Measurements from ENCODE around the gene CCDC38.

The CCDC38 gene

GRCh38 chr12:95962222-95962621, 19.8 kb upstream of the CCDC38 start:
- H3K4me3 ChIP-seq (ENCODE audit: low read depth, low read length): no peak overlapping the region
- DNase-seq (ENCODE audit: low read depth): no peak
- TF ChIP-seq CTCF (IDR thresholded peaks at IDR 0.05; ENCODE audit: low read depth, low read length, missing control alignments): no peak

- no peak overlapping the region for H3K4me3 ChIP-seq (ENCODE audit: low read depth, low read length)
- no peak for TF ChIP-seq CTCF (IDR thresholded peaks at IDR 0.05; ENCODE audit: low read depth, low read length, missing control alignments)
- no peak for DNase-seq (ENCODE audit: low read depth)
Measured at GRCh38 chr12:95960241-95960640, 17.8 kb upstream of the CCDC38 start.

GRCh38 chr12:95959107-95959506, 16.7 kb upstream of the CCDC38 start:
- no peak for DNase-seq (ENCODE audit: low read depth)

GRCh38 chr12:95956557-95957145, 14.2 kb upstream of the CCDC38 start:
- no peak for TF ChIP-seq CTCF (IDR thresholded peaks at IDR 0.05; ENCODE audit: low read depth, low read length, missing control alignments)
- DNase-seq (ENCODE audit: low read depth): no peak

More at GRCh38 chr12:95959107-95959506, 16.7 kb upstream of the CCDC38 start:
- H3K4me3 ChIP-seq (ENCODE audit: low read depth, low read length): no peak overlapping the region
- no peak for TF ChIP-seq CTCF (IDR thresholded peaks at IDR 0.05; ENCODE audit: low read depth, low read length, missing control alignments)

GRCh38 chr12:95955549-95956159, 13.2 kb upstream of the CCDC38 start:
- no peak for DNase-seq (ENCODE audit: low read depth)
- no peak overlapping the region for H3K4me3 ChIP-seq (ENCODE audit: low read depth, low read length)
- no peak for TF ChIP-seq CTCF (IDR thresholded peaks at IDR 0.05; ENCODE audit: low read depth, low read length, missing control alignments)

More at GRCh38 chr12:95956557-95957145, 14.2 kb upstream of the CCDC38 start:
- no peak overlapping the region for H3K4me3 ChIP-seq (ENCODE audit: low read depth, low read length)

- TF ChIP-seq CTCF (IDR thresholded peaks at IDR 0.05; ENCODE audit: low read depth, low read length, missing control alignments): no peak
- no peak for DNase-seq (ENCODE audit: low read depth)
- no peak overlapping the region for H3K4me3 ChIP-seq (ENCODE audit: low read depth, low read length)
Measured at GRCh38 chr12:95953000-95953399, 10.6 kb upstream of the CCDC38 start.

- H3K4me3 ChIP-seq (ENCODE audit: low read depth, low read length): no peak overlapping the region
- TF ChIP-seq CTCF (IDR thresholded peaks at IDR 0.05; ENCODE audit: low read depth, low read length, missing control alignments): no peak
- DNase-seq (ENCODE audit: low read depth): no peak
Measured at GRCh38 chr12:95951515-95951914, 9.1 kb upstream of the CCDC38 start.

Data from GM12864 (cell line).